Lower leg skin (tissue), 4 donors: ENCODE measurements around the gene TC2N. TPM values are rescaled to one million over a fixed set of nuclear protein-coding genes. Genes with fewer than 3 reads are reported as not detected.

Source experiments
- DNase-seq, 2 donors: peaks; one replicate each; pipeline ENCODE4 v3.0.0-alpha.2; 2019; ENCODE audit warnings: low spot score in 2 of 2
- H3K4me3 ChIP-seq: fragments of 200-600 bp; sonication (generic); 2 replicates; pipeline ENCODE4 v1.5.1; 2017; ENCODE audit warnings: mild to moderate bottlenecking, low read depth; ENCODE audit not compliant: poor library complexity, severe bottlenecking
- POLR2A ChIP-seq, 2 donors: fragments of 450-650 bp; IDR thresholded peaks; one replicate each; pipeline ENCODE4 v1.6.1; 2016 to 2017; ENCODE audit warnings: antibody characterized with exemption in 2 of 2, mild to moderate bottlenecking in 1 of 2, moderate library complexity in 1 of 2
- WGBS, 2 donors: methylation state at CpG; one replicate each; pipeline ENCODE4 v1.1.5; 2018; 5-methylcytosine and 5-hydroxymethylcytosine counted together
- intact Hi-C: fragments of 100-400 bp; cut with DNase I; formaldehyde crosslinking; loops from one replicate; pipeline ENCODE4 v1.15.0; 2023; ENCODE audit warnings: low total_unique reads
- total RNA-seq, 4 donors: library from RNA; depleted of rRNA; stranded (reverse); fragments of >200 nt; gene quantifications; one replicate each; pipeline ENCODE4 v1.1.0, GENCODE V29; 2016
- TF ChIP-seq, protein P1 (sequence below), 3 donors: fragments of 450-650 bp; IDR thresholded peaks; one replicate each; pipeline ENCODE4 v1.5.1; 2016; ENCODE audit warnings: antibody characterized with exemption in 3 of 3, mild to moderate bottlenecking in 3 of 3, moderate library complexity in 2 of 3

TC2N gene
- total RNA-seq, 4 donors from 2014 or later, result 31.6 to 40.9 (median 35.9) TPM

DNA sequence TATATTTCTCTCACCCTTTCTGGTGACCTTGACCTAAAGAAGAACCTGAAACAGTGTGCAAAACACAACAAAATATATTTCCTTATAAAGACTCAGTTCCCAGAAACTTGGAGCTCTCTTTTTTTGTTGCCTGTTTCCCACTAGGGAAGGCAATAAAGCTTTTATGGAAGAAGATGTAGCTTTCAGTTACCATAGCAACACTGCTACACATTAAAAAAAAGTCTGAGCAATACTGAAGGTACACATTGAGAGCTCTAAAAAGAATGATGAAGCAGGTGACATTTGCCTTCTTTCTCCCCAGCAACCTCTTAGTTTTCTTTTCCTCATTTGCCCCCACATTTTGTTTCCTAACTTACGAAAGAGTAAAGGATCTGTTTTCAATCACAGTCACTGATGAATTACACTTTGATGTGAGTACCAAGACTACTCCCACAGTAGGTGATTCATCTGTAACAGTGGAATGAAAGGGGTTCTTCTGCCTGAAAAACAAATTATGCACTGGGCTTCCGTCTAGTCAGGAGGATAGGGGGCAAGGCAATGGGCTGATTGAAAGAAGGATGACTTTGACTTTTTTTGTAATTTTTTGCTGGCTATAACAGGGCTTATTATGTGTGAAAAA lies 134.4 kb downstream of the TC2N start:
- intact Hi-C loops, result no loop called here
- no peak overlapping the region for H3K4me3 ChIP-seq
- no peak for TF ChIP-seq POLR2A (IDR thresholded peaks at IDR 0.05)
- TF ChIP-seq, protein P1, sequence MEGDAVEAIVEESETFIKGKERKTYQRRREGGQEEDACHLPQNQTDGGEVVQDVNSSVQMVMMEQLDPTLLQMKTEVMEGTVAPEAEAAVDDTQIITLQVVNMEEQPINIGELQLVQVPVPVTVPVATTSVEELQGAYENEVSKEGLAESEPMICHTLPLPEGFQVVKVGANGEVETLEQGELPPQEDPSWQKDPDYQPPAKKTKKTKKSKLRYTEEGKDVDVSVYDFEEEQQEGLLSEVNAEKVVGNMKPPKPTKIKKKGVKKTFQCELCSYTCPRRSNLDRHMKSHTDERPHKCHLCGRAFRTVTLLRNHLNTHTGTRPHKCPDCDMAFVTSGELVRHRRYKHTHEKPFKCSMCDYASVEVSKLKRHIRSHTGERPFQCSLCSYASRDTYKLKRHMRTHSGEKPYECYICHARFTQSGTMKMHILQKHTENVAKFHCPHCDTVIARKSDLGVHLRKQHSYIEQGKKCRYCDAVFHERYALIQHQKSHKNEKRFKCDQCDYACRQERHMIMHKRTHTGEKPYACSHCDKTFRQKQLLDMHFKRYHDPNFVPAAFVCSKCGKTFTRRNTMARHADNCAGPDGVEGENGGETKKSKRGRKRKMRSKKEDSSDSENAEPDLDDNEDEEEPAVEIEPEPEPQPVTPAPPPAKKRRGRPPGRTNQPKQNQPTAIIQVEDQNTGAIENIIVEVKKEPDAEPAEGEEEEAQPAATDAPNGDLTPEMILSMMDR (IDR thresholded peaks at IDR 0.05), result no peak
- no peak for DNase-seq
- WGBS, 2 donors, result 24 to 43% methylated on average over 2 of the region's 2 CpGs

DNA sequence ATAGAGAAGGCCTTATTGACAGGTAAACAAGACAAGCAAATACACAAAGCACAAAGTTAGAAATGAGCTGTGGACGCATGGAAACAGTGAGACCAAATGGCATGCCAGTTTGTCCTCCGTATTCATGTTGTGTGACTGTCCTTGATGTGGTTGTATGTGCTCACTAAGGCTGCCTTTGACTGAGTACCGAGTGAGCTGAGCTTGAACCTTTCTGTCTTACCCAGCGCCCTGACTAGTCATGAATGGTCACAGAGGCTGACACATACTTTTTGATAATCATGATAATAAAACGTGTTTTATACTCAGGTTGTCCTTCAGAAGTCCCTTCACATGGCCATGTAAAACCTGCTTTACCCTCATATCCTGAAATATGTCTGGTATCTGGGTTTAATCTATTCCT lies 134.9 kb downstream of the TC2N start:
- no peak overlapping the region for H3K4me3 ChIP-seq
- intact Hi-C loops, result no loop called here
- TF ChIP-seq POLR2A (IDR thresholded peaks at IDR 0.05), result no peak
- TF ChIP-seq, protein P1 (IDR thresholded peaks at IDR 0.05), result no peak
- DNase-seq, result no peak
- WGBS, 2 donors, result 78 to 81% methylated on average over 5 of the region's 5 CpGs

DNA sequence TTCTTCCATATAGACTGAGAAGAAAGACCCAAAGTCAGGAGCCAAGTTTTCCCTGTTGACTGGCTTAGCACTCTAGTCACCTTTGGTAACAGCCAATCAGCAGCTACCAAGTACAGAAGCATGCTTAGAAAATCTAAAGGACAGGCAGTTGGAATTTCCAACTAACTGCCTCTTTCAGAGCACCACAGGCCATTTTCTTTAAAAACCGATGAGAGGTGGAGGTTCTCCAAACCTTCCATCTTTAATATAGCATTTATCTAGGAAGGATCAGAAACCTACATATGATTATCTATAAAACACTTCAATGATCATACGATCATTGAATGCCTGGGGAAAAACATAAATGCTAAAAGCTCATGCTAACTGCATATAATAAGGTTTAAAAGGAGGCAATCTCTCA lies 135.3 kb downstream of the TC2N start, which contains the start of gene CATSPERB:
Gene CATSPERB (minus strand): TSS at position 101 of the 400 bp plus-strand sequence. CDS start 2,607 bp downstream, outside the sequence.
- 83 to 91% methylated on average over 2 of the region's 2 CpGs for WGBS, 2 donors
- TF ChIP-seq POLR2A (IDR thresholded peaks at IDR 0.05), result no peak
- TF ChIP-seq, protein P1 (IDR thresholded peaks at IDR 0.05), result no peak
- no peak within 1 kb of the TSS for H3K4me3 ChIP-seq
- intact Hi-C loops, result no loop called here
- DNase-seq, result no peak

DNA sequence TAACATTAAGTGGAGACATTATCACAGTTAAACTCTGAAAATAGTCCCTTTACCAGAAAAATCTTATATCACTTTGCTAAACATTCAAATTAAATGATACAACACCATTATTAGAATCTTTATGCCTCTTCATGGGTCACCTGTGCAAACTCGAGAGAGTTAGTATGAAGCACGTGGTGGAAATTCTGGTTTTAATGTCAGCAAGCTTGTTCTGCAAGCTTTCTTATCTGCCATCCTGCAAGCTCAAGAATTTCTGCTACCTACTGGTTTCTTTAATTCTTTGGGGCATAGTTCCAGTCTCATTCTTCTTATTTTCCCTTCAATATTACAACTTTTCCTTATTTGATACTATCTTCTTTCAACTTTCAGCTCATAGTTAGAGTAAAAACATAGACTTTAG lies 136.3 kb downstream of the TC2N start:
- 51 to 58% methylated on average over 2 of the region's 2 CpGs for WGBS, 2 donors
- intact Hi-C loops, result no loop called here
- H3K4me3 ChIP-seq, result no peak overlapping the region
- DNase-seq, result no peak
- no peak for TF ChIP-seq POLR2A (IDR thresholded peaks at IDR 0.05)
- TF ChIP-seq, protein P1 (IDR thresholded peaks at IDR 0.05), result no peak

DNA sequence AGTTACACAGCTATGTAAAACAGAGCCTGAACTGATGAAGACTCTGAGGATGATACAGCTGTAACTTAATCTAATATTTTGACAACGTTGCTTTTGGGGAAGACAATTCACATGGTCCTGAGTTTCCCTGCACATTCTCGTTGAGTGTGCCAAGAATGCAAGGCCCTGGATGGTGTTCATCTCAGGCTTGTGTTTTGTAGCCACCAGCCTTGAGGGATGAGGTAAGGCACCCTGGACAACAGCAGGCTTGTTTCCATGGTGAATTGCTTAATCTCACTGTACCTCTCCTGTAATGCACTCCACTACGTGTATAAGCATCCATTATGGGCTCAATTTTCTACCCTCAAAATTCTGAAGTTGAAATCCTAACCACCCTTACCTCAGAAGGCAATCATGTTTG lies 137.6 kb downstream of the TC2N start:
- TF ChIP-seq, protein P1 (IDR thresholded peaks at IDR 0.05), result no peak
- TF ChIP-seq POLR2A (IDR thresholded peaks at IDR 0.05), result no peak
- WGBS, 2 donors, result 56 to 65% methylated on average over 3 of the region's 3 CpGs
- no peak for DNase-seq
- H3K4me3 ChIP-seq, result no peak overlapping the region
- intact Hi-C loops, result no loop called here

Other genes starting within 250 kb of the TC2N start
- 1 to 10 TPM in 1 of 4 donors, under 1 TPM in 3; 0.21 to 1.3 (median 0.44) TPM for gene CATSPERB, start 135.4 kb downstream of the TC2N start, total RNA-seq
- 100 to 1,000 TPM in 1 of 4 donors, 10 to 100 TPM in 3; 26.3 to 128 (median 44.5) TPM for gene FBLN5, start 80.2 kb upstream of the TC2N start, total RNA-seq
- gene TRIP11, start 172.5 kb upstream of the TC2N start, total RNA-seq, result 10 to 100 TPM; 18.5 to 37.0 (median 28.8) TPM
- 10 to 100 TPM; 34.7 to 57.5 (median 45.4) TPM for gene ATXN3, start 239.0 kb upstream of the TC2N start, total RNA-seq